ENCODE results near the gene ANO1.

The ANO1 gene

GRCh38 chr11:70113801-70114200 lies 35.7 kb downstream of the ANO1 start:
- H3K4me3 ChIP-seq (ENCODE audit: low read depth, low read length), result no peak overlapping the region
- no peak for TF ChIP-seq CTCF (IDR thresholded peaks at IDR 0.05; ENCODE audit: borderline replicate concordance, insufficient read depth, low read depth, low read length)

GRCh38 chr11:70115778-70116177 lies 37.7 kb downstream of the ANO1 start:
- H3K4me3 ChIP-seq (ENCODE audit: low read depth, low read length), result no peak overlapping the region
- TF ChIP-seq CTCF (IDR thresholded peaks at IDR 0.05; ENCODE audit: borderline replicate concordance, insufficient read depth, low read depth, low read length), result no peak

- no peak for TF ChIP-seq CTCF (IDR thresholded peaks at IDR 0.05; ENCODE audit: borderline replicate concordance, insufficient read depth, low read depth, low read length)
These were observed 38.4 kb downstream of the ANO1 start for GRCh38 chr11:70116386-70117065.

GRCh38 chr11:70117567-70118145 lies 39.5 kb downstream of the ANO1 start:
- no peak overlapping the region for H3K4me3 ChIP-seq (ENCODE audit: low read depth, low read length)
- no peak for TF ChIP-seq CTCF (IDR thresholded peaks at IDR 0.05; ENCODE audit: borderline replicate concordance, insufficient read depth, low read depth, low read length)

More at GRCh38 chr11:70116386-70117065, 38.4 kb downstream of the ANO1 start:
- H3K4me3 ChIP-seq (ENCODE audit: low read depth, low read length), result no peak overlapping the region

- H3K4me3 ChIP-seq (ENCODE audit: low read depth, low read length), result no peak overlapping the region
- TF ChIP-seq CTCF (IDR thresholded peaks at IDR 0.05; ENCODE audit: borderline replicate concordance, insufficient read depth, low read depth, low read length), result no peak
These were observed 40.5 kb downstream of the ANO1 start for GRCh38 chr11:70118642-70119041.

- TF ChIP-seq CTCF (IDR thresholded peaks at IDR 0.05; ENCODE audit: borderline replicate concordance, insufficient read depth, low read depth, low read length), result no peak
- no peak overlapping the region for H3K4me3 ChIP-seq (ENCODE audit: low read depth, low read length)
These were observed 41.4 kb downstream of the ANO1 start for GRCh38 chr11:70119502-70119901.

- no peak for TF ChIP-seq CTCF (IDR thresholded peaks at IDR 0.05; ENCODE audit: borderline replicate concordance, insufficient read depth, low read depth, low read length)
- H3K4me3 ChIP-seq (ENCODE audit: low read depth, low read length), result no peak overlapping the region
These were observed 42.6 kb downstream of the ANO1 start for GRCh38 chr11:70120674-70121073.

Data from GM12875 (cell line).